GM18951 (cell line): ENCODE results near the gene DPP6.

ENCODE experiments used
- POLR2A ChIP-seq: IDR thresholded peaks from 4 replicates; pipeline ENCODE4 v1.6.1; 2011; ENCODE audit warnings: mild to moderate bottlenecking; ENCODE audit not compliant: insufficient read length, insufficient read depth; ENCODE audit errors: extremely low read depth
- in situ Hi-C: fragments of 300-500 bp; cut with MboI; formaldehyde crosslinking; loops from one replicate; pipeline ENCODE4 v1.12.0; 2022; ENCODE audit warnings: low sequenced_read_pairs, mixed read lengths, inconsistent platforms; ENCODE audit not compliant: unreplicated experiment

The DPP6 gene

DNA sequence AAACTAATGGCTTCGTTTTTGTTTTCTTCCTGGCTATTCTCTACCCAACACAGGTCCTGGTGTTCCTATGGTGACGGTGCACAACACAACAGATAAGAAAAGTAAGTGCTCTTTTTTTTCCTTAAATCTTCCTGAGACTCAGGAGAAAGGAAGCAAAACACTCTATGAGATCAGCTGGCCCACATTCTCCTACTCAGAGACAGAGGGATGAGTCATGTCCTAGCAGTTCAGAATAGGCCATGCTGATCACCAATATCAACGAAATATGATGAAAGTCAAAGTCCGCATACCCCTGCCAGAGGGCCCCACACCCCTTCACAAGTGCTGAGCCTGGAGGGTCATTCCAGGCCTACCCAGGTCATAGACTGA, 801.5 kb downstream of the DPP6 start:
- in situ Hi-C loops: no loop called here
- TF ChIP-seq POLR2A: no peak

DNA sequence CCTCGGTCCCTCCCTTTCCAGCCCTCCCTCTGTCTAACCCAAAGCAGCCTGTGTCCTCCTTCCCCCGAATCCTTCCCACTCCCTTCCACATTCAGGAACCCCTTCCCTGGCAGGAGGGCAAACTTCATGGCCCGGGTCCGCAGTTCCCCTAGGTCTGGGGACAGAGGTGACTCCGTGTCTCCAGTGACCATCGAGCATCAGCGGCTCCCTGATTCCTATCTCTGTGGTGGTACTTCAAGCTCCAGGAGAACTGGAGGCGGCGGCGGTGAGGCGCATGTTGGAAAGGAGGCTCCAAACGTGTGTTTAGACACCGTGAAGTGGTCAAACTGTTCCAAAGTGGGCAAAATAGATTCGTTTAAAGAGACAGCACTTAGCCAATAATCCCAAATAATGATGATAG, 802.6 kb downstream of the DPP6 start:
- TF ChIP-seq POLR2A: no peak

DNA sequence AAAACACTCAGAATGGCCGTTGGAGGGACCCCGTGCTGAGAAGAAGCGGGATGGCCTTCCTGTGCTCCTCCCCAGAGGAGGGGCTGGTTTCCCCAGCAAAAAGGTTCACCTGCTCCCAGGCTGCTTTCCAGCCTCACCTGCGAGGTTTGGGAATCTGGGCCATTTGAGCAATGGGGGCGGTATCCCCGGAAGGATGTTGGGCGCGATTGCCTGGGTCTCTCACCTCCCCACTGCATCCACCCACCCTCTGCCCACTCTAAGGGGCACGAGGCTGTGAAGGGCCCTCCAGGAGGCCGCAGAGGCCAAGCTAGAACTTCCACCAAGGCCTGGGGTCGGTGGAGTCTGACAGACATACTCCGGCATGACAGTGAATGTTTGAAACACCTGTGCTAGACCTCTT, 803.2 kb downstream of the DPP6 start:
- no peak for TF ChIP-seq POLR2A
- in situ Hi-C loops: no loop called here

More for the DNA sequence above, 802.6 kb downstream of the DPP6 start:
- in situ Hi-C loops: no loop called here

DNA sequence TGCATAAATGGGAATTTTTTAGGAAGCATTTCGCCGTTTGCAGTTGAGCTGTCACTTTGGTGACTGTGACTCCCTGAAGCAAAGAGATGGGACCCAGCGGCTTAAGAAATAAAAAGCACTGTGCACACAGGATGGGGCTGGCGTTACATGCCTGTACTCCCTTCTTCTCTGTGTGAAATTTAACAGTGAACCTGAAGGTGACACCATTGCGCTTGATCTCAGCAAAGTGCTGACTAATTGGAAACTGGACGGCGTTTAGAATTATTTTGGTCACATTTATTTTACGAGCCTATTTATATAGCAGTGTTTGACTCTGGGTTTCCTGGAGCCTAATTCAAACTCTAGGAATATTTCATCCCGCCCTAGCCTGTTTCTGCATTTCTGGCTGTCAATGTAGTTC, 804.5 kb downstream of the DPP6 start:
- in situ Hi-C loops: no loop called here
- TF ChIP-seq POLR2A: no peak

DNA sequence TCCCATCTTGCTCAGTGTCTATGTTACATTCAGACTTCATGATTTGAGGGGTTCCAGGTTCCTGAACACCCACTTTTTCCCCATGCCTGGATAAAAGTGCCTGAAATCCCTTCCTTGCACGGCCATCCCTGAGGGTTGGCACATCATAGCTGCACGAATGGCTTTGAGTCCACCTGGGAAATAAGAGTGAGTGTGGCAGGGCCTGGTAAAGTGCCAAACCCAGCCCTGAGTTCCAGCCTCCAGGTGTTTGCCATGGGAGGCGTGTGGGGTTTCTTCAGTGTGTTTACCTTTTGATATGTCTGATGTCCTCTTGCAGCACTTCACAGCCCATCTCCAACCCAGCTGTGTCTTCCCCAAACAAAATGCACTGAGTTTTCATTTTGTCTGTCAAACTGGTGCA, 805.0 kb downstream of the DPP6 start:
- TF ChIP-seq POLR2A: no peak
- in situ Hi-C loops: no loop called here

DNA sequence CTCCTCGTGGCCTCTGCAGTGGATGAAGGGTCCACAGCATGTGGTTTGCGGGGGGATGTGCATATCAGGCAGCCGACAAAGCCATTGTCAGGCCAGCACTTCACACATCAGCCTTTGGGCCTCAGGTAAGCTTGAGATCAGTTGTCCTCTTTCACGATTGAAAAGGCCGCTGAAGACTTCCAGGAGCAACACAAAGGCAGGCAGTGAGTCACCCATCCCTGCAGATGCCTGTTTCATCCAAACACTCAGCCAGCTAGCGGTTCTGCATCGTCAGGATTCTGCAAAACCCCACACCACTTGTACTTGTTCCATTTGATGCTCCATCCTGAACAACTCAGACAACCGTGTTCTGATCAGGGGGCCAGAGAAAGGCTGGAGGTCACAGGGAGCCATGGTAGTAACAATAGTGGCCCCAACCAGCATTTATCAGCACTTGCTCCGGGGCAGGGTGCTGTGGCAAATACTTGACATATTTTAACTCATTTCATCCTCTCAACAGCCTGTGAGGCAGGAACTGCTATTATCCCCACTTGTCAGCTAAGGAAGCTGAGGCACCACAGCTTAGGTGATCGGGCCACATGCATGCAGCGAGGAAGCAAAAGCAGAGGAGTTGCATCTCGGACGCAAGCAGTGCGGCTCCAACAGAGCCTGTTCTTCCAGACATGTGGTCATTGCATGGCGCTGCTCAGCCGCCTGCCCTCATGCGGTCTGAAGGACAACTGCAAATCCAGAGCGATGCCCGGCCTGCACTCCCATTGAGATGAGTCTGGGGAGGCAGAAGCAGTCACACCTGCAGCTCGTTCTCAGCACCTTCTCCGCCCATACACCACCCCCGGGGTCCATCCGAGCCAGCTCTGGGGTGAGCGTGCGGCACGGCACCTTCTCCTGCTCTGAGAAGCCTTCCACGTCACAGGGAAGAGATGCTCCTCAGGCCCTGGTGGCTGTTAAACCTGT, 805.8 kb downstream of the DPP6 start:
- in situ Hi-C loops: no loop called here
- TF ChIP-seq POLR2A: no peak

DNA sequence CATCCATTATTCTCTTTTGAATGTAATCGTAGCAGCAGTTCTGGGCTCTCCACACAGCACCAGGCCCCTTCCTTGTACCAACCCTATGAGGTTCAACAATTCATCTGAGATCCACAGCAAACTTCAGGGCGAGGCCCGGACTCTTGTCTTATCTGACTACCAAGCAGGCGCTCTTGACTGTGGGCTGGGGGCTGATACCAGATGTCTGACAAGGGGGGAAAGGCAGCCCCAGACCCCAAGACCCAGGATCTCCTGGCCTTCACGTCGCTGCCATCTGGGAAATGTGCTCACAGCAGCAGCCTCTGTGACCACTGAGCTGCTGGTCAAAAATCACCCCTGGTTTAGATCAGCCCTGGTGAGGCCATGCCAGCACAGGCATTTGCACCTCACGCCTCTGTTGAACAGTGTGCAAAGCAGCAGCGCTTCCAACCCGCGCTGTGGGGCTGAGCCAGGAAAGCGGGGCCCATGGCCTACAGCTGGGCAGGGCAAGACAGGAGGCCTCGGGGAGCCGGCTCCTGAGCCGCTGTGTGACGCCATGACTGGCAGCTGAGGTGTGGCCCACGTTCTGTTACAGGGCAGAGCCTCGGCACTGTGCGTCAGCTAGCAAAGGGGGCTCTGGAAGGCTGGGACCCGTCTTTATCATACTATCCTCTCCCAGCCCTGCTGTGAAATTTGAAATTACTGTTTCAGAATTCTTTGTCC, 806.8 kb downstream of the DPP6 start:
- in situ Hi-C loops: no loop called here
- no peak for TF ChIP-seq POLR2A

DNA sequence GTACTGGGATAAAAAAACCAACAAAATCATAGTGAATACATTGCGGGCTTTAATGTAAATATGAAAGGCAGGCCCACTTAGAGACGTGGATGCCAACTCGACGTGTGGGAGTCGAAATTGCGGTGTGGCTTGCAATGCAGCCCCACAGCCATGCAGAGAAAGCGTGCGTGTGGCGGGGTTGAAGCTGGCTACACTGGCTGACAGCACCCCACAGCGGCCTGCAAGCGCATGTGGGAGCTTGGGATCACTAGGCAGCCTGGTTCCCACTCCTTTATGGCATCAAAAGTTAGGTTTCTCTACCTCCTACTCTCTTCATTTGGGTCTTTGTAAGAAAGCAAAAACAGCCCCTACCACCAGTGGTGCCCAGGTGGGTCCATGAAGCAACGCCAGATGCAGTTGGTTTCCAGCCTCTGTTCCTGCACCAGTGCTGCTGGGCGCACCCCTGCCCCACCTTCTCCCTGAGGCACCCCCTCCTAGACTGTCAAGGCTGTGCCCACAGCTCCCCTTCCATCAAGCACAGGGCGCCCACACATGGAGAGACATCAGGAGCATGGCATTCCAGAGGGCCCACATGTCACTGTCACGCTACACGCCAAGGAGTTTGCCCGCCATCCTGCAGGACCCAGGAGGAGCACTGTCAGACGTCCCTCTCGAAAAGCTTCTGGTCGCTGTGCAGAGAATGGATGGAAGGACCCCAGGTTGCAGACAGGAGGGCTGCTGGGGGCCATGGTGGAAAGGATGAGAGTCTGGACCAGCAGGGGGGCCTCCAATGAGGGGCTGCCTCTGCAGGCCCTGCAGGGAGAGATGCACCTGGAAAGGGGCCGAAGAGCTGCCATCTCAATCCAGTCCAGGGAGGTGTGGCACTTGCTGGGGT, 807.8 kb downstream of the DPP6 start:
- in situ Hi-C loops: no loop called here
- TF ChIP-seq POLR2A: no peak

DNA sequence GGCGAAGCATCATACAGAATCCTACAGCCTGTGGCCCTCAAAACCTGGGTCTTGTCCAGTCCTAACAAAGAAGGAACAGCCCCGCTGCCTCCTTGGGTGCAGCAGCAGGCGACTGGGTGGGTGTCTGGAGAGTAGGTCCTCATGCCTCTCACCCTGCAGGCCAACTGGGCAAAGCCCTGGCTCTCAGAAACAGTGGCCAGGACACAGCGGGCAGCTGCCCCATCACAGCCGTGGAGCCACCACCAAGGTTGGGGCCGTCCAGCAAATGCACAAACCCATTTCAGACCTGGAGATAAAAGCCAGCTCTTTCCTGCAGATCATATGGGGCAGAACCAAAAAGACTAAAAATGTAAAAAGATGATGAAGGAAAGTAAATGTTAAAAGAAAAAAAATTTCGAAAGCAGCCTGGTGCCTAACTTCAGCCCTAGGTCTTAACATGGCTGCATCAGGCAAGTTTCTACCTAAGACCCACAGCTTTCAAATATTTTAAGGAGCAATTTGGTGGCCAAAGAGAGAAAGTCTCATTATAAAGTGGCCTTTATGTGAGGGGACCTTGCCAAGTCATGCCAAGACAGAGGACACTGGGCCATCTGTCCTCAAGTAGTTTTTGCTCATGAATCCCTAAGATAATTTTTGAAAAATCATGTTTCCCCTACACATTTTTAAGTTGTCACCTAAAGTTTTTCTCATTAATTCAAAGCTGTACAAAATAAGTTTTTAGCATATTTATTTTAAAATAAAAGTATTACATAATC, 808.6 kb downstream of the DPP6 start:
- TF ChIP-seq POLR2A: no peak
- in situ Hi-C loops: no loop called here

DNA sequence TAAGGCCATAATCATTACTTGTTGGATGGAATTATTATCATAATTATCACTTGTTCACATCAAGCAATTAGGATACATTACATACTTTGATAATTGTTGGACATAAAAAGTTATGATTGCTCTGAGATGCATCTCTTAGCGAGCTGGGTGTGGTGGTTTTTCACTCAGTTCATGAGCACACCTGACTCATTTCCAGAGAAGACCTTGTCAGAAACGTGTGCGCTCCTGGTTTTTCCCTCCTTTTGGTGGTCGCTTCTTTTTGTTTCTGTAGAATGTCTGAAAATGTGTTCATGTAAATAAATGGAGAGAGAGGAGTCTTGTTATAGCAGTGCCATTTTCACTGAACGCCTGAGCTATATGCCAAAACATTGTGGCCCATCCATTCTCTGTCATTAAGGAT, 809.4 kb downstream of the DPP6 start:
- no peak for TF ChIP-seq POLR2A

DNA sequence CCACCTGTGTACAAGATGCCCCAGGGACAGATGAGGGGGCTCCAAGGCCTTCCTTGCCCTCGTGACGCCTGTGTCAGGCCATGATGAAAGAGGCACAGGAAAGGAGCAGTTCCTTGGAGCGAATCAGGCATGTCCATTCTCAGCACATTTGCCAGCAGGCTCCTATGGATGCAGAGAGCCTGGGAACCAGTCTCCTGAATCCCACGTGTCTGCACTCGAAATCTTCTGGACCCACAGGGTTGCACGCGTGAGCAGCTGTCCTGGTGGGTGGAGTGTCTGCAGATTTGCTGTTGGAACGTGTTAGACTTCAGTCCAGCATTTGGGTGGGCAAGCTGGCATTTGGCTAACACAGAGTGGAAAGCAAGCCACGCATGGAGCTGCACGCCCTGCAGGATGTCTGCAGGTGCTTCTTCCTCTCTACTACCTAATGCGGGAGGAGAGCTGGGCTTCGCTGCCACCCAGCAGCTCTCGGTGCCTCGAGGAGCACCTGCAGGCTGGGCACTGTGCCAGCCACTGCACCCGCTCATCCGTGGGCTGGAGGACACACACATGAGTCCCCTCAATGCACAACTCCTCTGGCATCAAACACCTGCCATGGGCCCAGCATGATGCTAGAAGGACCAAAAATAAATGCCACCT, 810.1 kb downstream of the DPP6 start:
- no peak for TF ChIP-seq POLR2A
- in situ Hi-C loops: no loop called here

More for the DNA sequence above, 809.4 kb downstream of the DPP6 start:
- in situ Hi-C loops: no loop called here

DNA sequence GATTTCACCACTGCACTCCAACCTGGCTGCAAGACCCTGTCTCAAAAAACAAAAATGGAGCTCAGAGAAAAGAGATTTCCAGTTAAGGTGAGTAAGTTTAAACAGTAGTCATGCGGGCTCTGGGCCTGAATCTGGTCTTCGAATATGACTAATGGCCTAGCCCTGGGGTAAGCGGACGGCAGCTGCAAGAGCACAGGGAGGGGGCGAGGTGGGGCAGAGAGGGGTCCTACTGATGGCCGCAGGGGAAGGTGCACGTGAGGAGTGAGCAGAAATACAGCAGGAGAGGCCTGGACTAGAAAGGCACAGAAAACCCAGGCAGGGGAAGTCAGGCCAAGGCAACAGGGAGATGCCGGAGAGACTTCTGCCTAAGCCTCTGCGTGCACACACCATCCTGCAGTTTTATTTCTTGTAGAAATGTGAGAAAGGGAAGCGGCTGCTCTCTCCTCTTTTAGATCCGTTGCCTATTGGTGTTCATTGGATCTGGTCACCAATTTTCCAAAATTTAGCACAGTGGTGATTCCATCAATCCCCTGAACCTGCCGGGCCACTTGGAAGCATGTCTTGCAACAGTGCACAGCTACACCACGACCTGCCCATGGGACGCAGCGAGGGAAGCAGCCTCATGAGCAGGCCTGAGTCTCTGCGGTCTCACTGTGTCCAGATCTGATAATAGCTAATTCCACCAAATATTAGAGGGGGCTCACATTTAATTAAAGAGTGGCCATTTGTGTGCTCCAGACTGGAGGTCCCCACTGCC, 811.7 kb downstream of the DPP6 start:
- in situ Hi-C loops: no loop called here
- no peak for TF ChIP-seq POLR2A

DNA sequence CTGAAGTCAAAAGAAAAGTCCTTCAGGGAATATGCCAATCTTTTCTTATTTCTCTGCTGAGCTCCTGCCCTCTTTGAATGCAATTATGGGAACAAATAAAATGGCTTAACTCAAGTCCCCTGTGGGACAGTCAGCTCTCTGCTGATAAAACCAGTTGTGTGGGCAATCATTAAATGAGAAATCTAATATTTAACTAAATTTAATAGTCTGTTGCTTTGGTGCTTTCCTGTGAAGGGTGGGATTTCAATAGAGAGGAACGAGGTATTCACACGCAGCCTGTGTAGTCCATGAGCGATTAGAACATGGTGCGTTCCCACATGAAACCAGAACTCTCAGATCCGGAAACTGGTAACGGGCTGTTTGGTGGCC, 812.3 kb downstream of the DPP6 start:
- in situ Hi-C loops: no loop called here
- no peak for TF ChIP-seq POLR2A
